Amniotic stem cell (primary cell): ENCODE results near the gene BLOC1S5.
"Not testable (repeated sequence)": the region's sequence is repeated elsewhere in the genome, so short reads cannot be mapped to it uniquely, and the experiment has no call there.

ENCODE experiments used
- DNase-seq: peaks from one replicate; lab custom pipeline; 2025; lab: John Stamatoyannopoulos, UW

Gene BLOC1S5

DNA sequence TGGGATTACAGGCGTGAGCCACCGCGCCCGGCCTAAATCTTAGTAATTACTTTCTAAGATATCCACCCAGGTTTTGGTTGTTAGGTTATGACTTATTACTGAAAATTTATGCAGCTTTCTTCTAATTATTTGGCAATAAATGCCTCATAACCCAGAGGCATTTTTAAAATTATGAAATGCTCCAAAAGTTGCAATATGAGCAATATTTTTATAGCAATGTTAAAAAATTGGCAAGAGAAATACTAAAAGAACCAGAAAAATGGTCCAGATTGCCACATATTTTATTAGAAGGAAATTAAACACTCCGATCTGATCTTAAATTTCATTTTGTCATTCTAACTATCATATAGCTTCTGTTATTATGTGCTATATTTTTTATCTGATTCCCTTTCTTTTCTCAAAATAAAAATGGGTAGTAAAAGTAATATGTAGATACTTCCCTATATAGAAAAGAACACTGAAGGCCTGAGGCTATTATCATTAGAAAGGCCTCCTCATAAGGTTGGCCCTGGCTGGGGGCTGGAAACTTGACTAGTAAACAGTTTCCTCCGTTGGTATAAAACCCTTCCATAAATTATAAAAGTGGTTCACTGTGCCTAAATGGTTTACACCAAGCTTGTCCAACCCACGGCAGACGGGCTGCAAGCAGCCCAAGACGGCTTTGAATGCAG, 22.1 kb downstream of the BLOC1S5 start:
- DNase-seq: no peak

DNA sequence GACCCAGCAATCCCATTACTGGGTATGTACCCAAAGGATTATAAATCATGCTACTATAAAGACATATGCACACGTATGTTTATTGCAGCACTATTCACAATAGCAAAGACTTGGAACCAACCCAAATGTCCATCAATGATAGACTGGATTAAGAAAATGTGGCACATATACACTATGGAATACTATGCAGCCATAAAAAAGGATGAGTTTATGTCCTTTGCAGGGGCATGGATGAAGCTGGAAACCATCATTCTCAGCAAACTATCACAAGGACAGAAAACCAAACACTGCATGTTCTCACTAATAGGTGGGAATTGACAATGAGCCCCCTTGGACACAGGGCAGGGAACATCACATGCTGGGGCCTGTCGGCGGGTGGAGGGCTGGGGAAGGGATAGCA, 30.1 kb downstream of the BLOC1S5 start:
- not testable (repeated sequence) for DNase-seq

DNA sequence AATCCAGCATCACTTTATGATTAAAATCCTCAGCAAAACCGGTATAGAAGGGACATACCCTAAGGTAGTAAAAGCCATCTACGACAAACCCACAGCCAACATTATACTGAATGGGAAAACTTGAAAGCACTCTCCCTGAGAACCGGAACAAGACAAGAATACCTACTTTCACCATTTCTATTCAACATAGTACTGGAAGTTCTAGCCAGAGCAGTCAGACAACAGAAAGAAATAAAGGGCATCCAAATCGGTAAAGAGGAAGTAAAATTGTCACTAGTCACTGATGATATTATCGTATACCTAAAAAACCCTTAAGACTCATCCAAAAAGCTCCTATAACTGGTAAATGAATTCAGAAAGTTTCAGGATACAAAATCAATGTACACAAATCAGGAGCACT, 33.3 kb downstream of the BLOC1S5 start:
- DNase-seq: no peak

DNA sequence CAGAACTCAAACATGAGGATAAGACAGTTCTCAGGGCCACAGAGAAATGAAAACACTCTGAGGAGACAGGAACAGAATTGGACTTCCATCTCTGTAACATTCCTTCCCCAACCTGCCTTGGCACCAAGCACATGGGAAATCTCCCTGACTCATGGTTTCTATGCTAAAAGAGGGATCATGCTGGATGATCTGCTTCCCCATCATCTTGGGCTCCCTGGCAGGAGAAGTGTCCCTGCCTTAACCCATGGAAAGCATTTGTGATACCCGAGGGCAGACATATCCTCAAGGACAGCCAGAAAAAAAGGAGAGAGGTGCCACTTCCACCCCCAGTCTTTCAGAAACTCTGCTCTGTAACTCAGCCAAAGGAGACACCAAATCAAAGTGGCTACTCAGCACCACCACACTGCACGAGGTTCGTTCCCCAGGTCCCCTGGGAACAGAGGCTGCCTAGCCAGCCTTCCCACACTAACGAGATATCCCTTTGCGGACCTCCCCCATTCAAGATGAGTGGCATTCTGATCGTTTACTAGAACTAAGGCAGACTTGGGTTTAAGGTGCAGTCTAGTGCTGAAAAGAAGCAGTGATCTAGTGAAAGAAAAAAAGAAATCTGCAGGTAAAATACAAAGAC, 34.8 kb downstream of the BLOC1S5 start:
- no peak for DNase-seq

DNA sequence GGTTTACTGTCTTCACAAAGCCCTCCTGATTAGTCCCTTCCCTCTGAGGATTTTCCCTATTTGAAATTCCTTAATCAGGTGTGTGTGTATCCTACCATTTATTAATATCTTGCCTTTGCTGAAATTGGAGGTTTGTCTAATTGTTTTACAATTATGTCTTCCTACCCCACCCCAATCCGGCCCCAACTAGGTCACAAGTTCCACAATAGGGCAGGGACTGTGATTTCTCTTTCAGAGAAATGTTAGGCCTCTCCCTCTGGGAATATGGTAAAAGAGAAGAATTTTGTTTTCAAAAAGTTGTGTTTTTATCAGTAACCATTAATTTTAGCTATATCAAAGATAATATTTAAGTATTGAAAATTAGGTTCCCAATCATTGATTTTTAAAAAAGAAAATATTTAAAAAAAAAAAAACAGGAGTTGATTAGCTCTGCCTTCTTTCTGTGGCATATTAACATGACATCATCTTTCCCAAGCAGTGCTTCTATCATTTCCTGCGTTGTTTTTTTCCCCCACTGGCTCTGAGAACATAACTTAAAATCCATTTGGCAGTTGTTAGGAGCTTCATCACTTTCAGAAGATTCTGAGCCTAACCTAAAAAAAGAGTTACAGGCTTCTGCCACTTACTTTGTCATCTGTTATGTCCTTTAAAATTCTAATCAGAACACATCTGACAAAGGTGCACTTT, 36.1 kb downstream of the BLOC1S5 start:
- no peak for DNase-seq

DNA sequence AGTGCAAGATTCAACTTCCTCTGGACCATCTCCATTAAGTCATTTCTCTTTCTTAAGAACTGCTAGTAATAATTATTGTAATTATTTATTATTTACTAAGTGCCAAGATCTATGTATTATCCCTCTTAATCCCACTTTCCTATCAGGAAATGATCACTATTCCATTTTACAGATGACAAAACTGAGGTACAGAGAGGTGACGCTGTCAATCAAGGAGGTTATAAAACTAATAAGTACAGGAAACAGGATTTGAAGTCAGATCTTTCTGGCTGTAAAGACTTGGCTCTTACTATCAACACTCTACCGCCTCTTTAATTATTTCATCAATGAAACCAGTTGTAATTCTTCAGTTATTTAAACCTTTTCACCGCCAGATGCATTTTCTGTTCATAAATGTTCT, 37.4 kb downstream of the BLOC1S5 start:
- DNase-seq: no peak

DNA sequence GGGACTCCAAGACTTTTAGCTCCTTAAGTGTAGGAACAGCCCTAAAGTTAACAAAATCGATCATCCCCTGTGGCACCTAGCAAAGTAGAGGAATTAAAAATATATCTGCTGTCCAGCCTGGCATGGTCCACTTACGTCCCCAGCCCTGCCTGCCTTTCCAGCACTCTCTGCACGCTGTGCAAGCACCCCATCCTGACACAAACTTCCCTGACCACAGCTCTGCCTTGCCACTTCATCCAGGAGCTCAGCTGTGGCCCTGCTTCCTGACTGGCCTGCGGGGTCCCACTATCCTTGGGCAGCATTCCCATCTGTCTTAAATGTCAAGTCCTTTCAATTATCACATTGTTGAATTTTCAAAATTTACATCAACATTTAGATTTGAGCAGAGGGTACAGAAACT, 39.0 kb downstream of the BLOC1S5 start:
- DNase-seq: no peak

DNA sequence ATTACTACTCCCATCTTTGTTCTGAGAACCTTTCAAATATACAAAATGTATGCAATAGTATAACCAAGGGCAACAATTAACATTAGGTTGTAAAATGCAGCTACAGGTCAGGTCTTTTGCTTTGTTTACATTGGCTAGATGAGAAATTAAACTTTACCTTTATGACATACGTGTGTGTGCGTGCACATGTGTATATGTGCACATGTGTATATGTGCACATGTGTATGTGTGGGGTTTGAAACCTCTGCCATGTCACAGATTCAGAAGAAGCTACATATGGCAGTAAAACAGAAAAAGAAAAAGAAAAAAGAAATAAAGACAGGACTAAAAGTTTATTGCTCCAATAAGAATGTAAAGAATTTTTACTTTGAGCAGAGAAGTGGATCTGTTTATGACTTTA, 40.6 kb downstream of the BLOC1S5 start:
- DNase-seq: no peak

DNA sequence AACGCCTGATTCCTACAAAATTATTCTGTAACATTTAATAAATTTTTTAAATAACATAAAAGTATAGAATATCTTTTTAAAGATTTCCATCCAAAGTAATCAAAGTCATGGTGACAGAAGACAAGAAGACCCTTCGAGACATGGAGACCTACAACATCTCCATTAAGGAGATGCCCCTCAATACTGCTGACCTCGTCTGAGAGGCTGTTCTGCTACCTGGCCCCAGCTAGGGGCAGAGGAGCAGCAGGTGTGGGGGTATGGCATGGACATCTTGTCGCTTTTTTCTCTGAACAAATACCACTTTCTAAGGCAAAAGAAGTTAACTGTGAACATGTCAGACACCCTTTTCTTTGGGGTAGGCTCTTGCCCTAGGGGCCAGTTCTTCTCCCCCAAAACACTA, 44.1 kb downstream of the BLOC1S5 start:
- no peak for DNase-seq

DNA sequence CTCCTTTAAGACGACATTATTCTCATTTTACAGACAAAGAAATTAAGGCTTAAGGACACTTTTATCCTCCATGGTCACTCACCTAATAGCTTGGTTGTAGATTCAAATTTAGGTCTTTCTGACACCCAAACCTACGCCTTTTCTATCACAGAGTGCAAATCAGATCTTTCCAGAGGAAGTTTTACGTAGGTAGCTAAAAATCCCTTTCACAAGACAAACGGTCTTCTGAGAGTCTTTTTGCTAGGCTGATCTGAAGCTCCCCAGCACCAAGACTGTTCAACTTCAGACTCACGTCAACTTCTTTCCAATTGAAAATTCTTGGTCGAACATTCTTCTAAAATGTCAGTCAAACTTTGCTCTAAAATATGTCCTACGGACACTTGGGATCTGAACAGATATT, 46.5 kb downstream of the BLOC1S5 start:
- DNase-seq: no peak

DNA sequence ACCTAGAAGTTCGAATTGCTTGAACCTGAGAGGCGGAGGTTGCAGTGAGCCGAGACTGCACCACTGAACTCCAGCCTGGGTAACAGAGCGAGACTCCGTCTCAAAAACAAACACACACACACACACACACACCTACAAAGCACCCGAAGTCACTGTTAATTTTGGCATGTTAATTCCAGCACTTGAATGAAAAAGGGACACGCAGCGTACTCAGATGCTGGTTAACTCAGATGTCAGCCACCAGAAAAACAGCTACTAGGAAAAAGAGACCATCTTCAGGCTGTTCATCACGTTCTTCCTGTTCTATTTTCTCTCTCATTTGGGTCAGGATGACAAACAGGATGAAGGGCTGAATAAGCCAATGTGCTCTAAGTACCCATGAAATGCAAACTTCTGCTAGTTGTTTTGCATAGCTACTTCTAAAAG, 46.9 kb downstream of the BLOC1S5 start:
- no peak for DNase-seq

DNA sequence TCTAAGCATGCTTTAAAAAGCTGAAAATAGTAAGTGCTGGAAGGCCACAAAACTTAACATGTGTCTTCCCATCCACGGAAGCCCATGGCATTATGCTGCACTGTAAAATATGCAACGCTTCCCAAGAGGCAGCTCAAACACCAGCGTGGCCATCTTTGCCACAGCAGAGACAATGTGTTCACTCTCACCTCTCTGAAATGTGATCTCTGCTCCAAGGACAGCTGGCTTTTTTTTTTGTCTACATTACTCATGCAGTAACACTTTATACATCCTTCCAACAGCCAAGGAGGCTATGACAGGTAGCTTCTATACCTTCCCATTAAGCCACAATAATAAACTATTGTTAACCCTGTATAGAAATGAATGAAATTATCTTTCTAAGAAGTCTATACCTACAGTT, 49.2 kb downstream of the BLOC1S5 start:
- no peak for DNase-seq

DNA sequence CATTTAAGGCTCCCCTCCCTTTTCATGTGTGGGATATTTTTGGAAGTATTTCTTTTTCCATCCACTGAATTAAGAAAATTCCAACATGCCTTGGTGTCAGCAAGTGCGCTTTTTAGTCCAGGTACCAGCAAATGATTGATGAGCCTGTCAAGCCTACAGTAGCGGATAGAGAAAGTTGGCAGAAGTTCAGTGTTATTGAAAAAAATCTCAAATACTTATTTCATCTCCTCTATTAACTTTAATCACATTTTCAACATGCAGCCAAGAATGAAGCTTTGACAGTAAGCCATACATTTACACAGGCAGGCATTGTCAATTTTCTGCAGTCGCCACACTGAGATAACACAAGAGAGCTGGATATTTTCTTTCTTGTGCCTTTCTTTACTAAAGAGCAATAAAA, 50.4 kb downstream of the BLOC1S5 start:
- DNase-seq: no peak

DNA sequence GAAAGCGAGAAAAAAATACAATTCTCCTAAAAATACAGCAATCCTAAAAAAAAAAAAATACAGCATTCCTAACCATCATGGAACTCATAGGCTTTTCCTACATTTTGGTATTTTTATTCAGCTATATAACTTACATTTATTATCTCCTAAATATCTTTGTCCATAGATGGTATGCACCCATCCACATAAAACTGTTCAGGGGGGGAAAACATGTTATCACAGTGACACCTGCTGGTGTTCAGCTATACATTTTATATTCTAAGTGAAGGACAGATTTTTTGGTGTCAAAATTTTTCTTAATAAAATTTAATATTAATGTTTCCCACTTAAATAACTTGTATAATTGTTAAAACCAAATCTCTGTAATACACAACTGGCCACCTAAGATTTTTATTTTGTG, 58.0 kb downstream of the BLOC1S5 start:
- DNase-seq: no peak

DNA sequence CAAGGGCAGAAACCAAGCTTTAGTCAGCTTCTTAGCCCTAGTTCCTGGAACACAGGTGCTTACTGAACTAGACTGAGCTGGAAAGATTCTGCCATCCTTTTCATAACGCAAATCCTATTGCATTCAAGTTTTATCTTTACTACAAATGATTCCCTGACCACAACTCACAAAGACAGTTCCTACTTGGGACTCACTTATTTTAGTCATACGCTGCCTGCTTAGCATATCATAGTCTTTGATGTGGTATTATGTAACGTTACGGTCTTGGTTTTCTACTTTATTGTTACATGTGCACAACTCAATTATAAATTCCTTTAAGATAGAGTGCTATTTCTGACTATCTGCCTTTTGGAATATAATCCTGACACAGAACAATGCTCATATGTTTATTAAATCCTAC, 59.1 kb downstream of the BLOC1S5 start:
- no peak for DNase-seq

DNA sequence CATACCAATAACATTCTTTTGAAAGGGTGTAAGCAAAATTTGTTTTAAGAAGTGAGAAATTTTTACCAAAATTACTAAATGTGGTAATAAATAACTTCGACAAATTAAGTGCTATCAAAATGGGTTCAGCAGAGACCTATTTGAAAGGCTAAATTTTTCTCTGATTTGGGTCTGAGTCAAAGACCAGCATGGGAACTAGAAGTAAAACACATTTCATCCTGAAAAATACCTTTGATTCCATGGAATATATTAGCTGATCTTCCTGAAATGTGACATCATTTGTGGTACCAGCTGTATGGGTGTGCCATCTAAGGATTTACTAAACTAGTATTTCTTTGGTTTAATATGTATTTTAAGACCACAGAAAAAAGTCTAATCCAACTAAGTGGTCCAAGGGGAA, 63.6 kb downstream of the BLOC1S5 start:
- DNase-seq: no peak

DNA sequence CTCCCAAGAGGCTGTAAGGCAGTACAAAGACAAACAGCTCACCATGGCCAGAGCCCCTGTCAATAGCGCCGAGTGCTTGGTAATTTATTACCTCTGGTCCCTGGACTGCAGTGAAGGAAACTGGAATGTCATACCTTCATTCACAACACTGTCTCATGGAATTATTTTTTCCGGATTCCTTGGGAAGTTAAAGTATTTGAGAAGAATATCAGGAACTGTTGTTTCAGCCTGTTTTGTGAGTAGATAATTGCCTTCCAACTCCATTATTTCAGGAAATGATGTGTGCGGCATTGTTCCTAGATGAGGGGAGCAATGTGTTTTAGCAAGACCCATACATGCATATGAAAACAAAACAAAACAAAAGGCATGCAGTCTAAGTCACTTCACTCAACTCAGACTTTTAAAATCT, 64.0 kb downstream of the BLOC1S5 start:
- no peak for DNase-seq

DNA sequence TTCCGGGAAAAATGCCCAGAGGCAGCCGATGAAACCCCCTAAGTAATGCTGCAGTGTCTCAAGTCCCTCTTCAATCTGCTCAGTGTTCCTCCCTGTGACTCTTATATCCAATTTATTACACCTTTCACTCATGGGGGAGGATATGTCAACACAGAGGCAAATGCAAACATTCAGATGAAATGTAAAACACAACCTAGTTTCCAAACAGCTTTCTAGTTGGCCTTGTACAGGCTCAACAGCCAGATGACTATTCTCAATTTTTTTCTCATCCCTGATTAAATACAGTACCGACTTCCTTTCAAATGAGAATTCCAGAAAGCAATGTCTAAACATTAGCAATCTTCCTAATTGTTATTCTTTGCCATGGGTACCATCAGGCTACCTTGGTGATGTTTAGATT, 65.0 kb downstream of the BLOC1S5 start:
- DNase-seq: no peak

DNA sequence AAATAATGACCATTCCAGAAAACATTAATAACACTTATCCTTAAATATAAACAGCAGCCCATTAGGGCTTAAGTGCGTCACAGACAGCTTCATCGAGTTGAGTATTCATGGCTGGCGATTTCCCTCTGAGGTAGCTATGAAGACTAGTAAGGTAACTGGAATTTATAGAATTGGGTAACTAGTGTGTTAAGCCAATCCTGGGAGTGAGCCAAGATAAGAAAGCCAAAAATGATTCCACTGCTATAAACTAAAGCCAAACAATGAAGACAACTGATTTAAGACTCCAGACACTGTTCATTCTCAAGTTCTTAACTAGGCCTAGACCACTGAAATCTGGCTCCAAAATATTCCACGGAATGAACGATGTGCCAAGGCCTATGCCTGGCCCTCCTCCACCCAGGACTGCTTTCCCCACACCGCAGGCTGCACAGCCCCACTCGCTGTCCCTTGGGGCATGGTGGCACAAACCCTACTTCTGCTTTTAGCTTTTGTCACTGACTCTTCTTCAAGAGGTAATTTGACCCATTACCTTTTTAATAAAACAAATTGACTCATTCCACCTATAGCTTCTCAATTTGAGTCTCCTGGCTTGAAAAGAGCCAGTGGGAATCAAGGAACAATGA, 66.0 kb downstream of the BLOC1S5 start:
- DNase-seq: no peak

DNA sequence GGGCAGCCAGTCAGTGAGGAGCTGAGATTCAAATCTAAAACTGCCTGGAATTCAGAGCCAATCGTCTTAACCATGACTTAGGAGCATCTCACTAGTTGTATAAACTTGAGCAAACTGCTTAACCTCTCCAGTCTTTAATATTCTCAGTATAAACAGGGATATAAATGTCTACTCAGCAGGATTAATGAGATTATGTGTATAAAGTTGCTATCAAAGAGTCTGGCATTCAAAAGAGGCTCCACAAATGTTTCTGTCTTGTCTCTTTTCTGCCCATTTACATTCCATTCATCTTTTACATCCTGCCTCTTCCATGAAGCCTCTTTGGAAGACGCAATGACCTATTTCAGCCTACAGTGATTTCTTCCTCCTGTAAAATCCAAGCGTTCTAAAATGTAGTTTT, 66.9 kb downstream of the BLOC1S5 start:
- DNase-seq: no peak

DNA sequence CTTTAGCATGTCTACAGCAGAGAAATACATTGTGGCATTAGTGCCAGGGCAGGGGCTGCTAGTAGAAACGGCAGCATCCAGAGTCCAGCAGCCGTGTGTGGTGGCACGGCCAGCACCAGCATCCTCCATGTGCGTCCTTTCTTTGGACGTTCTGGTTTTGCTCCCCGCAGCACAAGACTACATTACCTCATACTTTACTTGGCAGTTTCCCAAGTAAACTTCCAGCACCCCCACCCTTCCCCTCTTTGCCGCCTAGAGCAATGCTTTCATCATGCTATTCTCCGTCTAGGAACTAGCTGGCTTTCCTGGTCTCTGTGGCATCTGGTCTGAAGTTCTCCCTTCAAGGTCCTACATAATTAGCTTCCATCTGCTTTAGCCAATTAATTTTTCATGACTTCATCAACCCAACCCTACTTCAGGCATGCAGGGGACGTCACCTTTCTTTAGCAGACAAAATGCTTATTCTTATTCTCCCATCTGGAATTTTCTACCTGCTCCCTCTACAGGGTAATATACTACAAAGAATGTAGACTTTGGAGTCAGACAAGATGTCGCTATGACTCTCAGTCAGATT, 67.6 kb downstream of the BLOC1S5 start:
- DNase-seq: no peak

DNA sequence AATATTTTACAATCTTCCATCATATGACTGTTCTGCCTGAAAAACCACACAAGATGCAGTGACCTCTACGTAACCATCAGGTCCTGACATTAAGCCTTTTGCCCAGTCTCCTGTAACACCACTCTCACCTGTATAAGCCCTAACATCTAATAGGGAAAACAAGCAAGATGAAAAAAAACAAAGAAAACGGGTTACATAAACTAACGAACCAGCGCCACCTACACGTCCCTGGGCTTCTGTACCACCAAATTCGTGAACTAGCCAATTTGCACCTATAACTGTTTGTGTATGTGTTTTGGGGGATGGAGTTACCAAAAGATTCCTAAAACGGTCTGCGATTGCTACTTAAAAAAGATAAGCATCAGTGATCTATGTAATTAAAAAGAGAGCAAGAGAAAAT, 70.2 kb downstream of the BLOC1S5 start:
- no peak for DNase-seq

DNA sequence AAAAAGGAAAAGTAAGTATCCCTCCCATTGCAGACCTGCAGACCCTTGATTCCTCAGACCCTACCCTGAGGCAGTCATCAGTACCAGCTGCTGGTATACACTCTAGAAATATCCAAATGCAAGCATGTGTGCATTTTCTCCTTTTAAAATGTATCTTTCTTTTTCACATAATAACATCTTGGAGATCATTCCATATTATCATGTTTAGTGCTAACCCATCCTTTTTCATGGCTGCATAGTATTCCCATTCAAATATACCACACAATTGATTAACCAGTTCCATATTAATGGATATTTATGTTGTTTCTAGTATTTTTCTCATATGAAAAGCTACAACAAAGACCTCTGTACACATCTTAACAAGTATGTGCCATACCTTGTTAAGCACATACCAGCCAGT, 70.8 kb downstream of the BLOC1S5 start:
- no peak for DNase-seq
